Endodermal cell (in vitro differentiated cells): ENCODE data around the gene MTPN. TPM values are rescaled to one million over a fixed set of nuclear protein-coding genes. Genes with fewer than 3 reads are reported as not detected.

Experiments used
- DNase-seq: peaks from one replicate; pipeline ENCODE4 v3.0.0-alpha.2; 2017
- H3K27ac ChIP-seq: 2 replicates; pipeline ENCODE4 v1.5.1; 2013; ENCODE audit warnings: mild to moderate bottlenecking, low read depth, low read length, moderate library complexity
- H3K27me3 ChIP-seq: 2 replicates; pipeline ENCODE4 v1.6.1; 2013; ENCODE audit warnings: mild to moderate bottlenecking, low read length, moderate library complexity; ENCODE audit not compliant: insufficient read depth, control insufficient read depth, poor library complexity, severe bottlenecking
- H3K36me3 ChIP-seq: 2 replicates; pipeline ENCODE4 v1.7.0; 2013; ENCODE audit warnings: mild to moderate bottlenecking, low read length, moderate library complexity; ENCODE audit not compliant: control insufficient read depth, insufficient read depth
- H3K4me1 ChIP-seq: one replicate; pipeline ENCODE4 v1.7.0; 2013; ENCODE audit warnings: low read length; ENCODE audit not compliant: control insufficient read depth, insufficient read depth
- H3K4me3 ChIP-seq: 2 replicates; pipeline ENCODE4 v1.5.1; 2013; ENCODE audit warnings: mild to moderate bottlenecking, low read length, moderate library complexity
- H3K9ac ChIP-seq: 2 replicates; pipeline ENCODE4 v1.6.1; 2013; ENCODE audit warnings: mild to moderate bottlenecking, low read length, moderate library complexity; ENCODE audit not compliant: poor library complexity, severe bottlenecking; ENCODE audit errors: extremely low read depth
- H3K9me3 ChIP-seq: 2 replicates; pipeline ENCODE4 v1.6.1; 2013; ENCODE audit warnings: mild to moderate bottlenecking, low read length, moderate library complexity; ENCODE audit not compliant: control insufficient read depth
- H3K27ac Mint-ChIP-seq: 2 replicates; pipeline ENCODE4 v1.8.0; 2020; ENCODE audit warnings: mixed read lengths
- H3K27me3 Mint-ChIP-seq: 2 replicates; pipeline ENCODE4 v1.8.0; 2021; ENCODE audit warnings: mild to moderate bottlenecking, mixed read lengths; ENCODE audit not compliant: insufficient read depth
- H3K36me3 Mint-ChIP-seq: 2 replicates; pipeline ENCODE4 v1.8.0; 2020; ENCODE audit warnings: low read depth, mixed read lengths
- H3K4me1 Mint-ChIP-seq: 2 replicates; pipeline ENCODE4 v1.8.0; 2020; ENCODE audit warnings: mixed read lengths
- H3K4me3 Mint-ChIP-seq: 2 replicates; pipeline ENCODE4 v1.8.0; 2020; ENCODE audit warnings: mild to moderate bottlenecking, moderate library complexity, mixed read lengths
- H3K9me3 Mint-ChIP-seq: 2 replicates; pipeline ENCODE4 v1.8.0; 2020; ENCODE audit warnings: mild to moderate bottlenecking, mixed read lengths
- CTCF ChIP-seq: fragments of 200-600 bp; sonication (generic); conservative IDR thresholded peaks from 2 replicates; pipeline ENCODE4 v1.5.0; 2021; ENCODE audit warnings: antibody characterized with exemption, mild to moderate bottlenecking
- WGBS, 2 experiments: methylation state at CpG; one replicate each; pipeline versions ENCODE4 v1.1.5 to v1.1.7; 2013; ENCODE audit warnings: missing lambda C conversion rate in 2 of 2, mixed read lengths in 1 of 2; ENCODE audit not compliant: insufficient coverage in 1 of 2, insufficient read length in 1 of 2; 5-methylcytosine and 5-hydroxymethylcytosine counted together
- total RNA-seq, 2 donors: library from RNA; stranded (reverse); fragmentation: NEBNext Ultra II Directional in 1 of 2; extraction: Animal tissue kit (Norgen Biotek cat#: 25700) in 1 of 2; gene quantifications; 2 replicates in 1 of 2; 3 replicates in 1 of 2; pipeline ENCODE4 v1.2.1, GENCODE V29; 2021

MTPN gene
- total RNA-seq, 2 donors from 2014 or later, result 80.3 to 102 TPM

- Histone ChIP-seq H3K4me3 (no peak overlapping the region), H3K9ac (no peak overlapping the region), H3K36me3 (peaks cover 11% of the 10 kb centered on the region), H3K27me3 (no peaks in the 10 kb centered on the region), H3K4me1 (no peaks in the 10 kb centered on the region), H3K9me3 (no peaks in the 10 kb centered on the region), H3K27ac (no peak overlapping the region)
- no peak for TF ChIP-seq CTCF
- peaks cover 2% of the 10 kb centered on the region for H3K4me1 Mint-ChIP-seq
- 95 to 100% methylated on average over 2 to 3 of the region's 3 CpGs for WGBS, 2 experiments
- H3K9me3 Mint-ChIP-seq, result peaks cover 3% of the 10 kb centered on the region
- peaks cover 8% of the 10 kb centered on the region for H3K36me3 Mint-ChIP-seq
- H3K27ac Mint-ChIP-seq, result no peak overlapping the region
- no peak overlapping the region for H3K4me3 Mint-ChIP-seq
- DNase-seq, result no peak
- H3K27me3 Mint-ChIP-seq, result no peaks in the 10 kb centered on the region
These were observed 54.9 kb downstream of the MTPN start for GRCh38 chr7:135922263-135922662.

GRCh38 chr7:135920478-135920877 lies 56.7 kb downstream of the MTPN start:
- 92 to 100% methylated on average over 3 to 7 of the region's 7 CpGs for WGBS, 2 experiments
- no peaks in the 10 kb centered on the region for H3K27me3 ChIP-seq
- Mint-ChIP-seq H3K9me3 (peaks cover 6% of the 10 kb centered on the region), H3K36me3 (peaks cover 8% of the 10 kb centered on the region), H3K4me1 (peaks cover 2% of the 10 kb centered on the region), H3K27ac (no peak overlapping the region), H3K4me3 (no peak overlapping the region), H3K27me3 (no peaks in the 10 kb centered on the region)
- H3K27ac ChIP-seq, result no peak overlapping the region
- H3K4me3 ChIP-seq, result no peak overlapping the region
- no peaks in the 10 kb centered on the region for H3K4me1 ChIP-seq
- no peak for TF ChIP-seq CTCF
- no peaks in the 10 kb centered on the region for H3K36me3 ChIP-seq
- no peaks in the 10 kb centered on the region for H3K9me3 ChIP-seq
- no peak for DNase-seq
- no peak overlapping the region for H3K9ac ChIP-seq

GRCh38 chr7:135919071-135919841 lies 57.9 kb downstream of the MTPN start:
- Histone ChIP-seq H3K4me1 (no peaks in the 10 kb centered on the region), H3K27me3 (no peaks in the 10 kb centered on the region), H3K9ac (no peak overlapping the region), H3K27ac (no peak overlapping the region), H3K4me3 (no peak overlapping the region), H3K9me3 (no peaks in the 10 kb centered on the region), H3K36me3 (no peaks in the 10 kb centered on the region)
- TF ChIP-seq CTCF, result no peak
- Mint-ChIP-seq H3K36me3 (peaks cover 8% of the 10 kb centered on the region), H3K4me3 (no peak overlapping the region), H3K4me1 (peaks cover 2% of the 10 kb centered on the region), H3K27ac (no peak overlapping the region), H3K27me3 (no peaks in the 10 kb centered on the region), H3K9me3 (peaks cover 6% of the 10 kb centered on the region)
- DNase-seq, result no peak
- 81 to 95% methylated on average over 6 to 10 of the region's 10 CpGs for WGBS, 2 experiments
